ENCODE measurements around the gene ZC3H7A. TPM values are rescaled to one million over a fixed set of nuclear protein-coding genes. Genes with fewer than 3 reads are reported as not detected.

The ZC3H7A gene
- total RNA-seq, 6 experiments from 2014 or later: 56.5 to 73.0 (median 63.5) TPM

DNA sequence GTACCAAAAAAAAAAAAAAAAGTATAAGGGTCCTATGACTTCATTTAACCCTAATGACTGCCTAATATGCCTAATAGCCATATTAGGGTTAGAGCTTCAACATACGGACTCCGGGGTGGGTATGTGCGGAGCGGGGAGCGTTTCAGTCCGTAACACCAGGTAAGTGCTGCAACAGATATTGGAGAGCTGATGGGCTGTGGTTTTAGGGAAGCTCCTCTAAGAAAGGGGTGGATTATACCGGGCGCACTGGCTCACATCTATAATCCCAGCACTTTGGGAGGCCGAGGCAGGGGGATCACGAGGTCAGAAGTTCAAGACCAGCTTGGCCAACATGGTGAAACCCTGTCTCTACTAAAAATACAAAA lies 1.9 kb upstream of the ZC3H7A start:
- TF ChIP-seq, protein P1, sequence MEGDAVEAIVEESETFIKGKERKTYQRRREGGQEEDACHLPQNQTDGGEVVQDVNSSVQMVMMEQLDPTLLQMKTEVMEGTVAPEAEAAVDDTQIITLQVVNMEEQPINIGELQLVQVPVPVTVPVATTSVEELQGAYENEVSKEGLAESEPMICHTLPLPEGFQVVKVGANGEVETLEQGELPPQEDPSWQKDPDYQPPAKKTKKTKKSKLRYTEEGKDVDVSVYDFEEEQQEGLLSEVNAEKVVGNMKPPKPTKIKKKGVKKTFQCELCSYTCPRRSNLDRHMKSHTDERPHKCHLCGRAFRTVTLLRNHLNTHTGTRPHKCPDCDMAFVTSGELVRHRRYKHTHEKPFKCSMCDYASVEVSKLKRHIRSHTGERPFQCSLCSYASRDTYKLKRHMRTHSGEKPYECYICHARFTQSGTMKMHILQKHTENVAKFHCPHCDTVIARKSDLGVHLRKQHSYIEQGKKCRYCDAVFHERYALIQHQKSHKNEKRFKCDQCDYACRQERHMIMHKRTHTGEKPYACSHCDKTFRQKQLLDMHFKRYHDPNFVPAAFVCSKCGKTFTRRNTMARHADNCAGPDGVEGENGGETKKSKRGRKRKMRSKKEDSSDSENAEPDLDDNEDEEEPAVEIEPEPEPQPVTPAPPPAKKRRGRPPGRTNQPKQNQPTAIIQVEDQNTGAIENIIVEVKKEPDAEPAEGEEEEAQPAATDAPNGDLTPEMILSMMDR (IDR thresholded peaks at IDR 0.05): no peak
- Mint-ChIP-seq H3K4me1 (ENCODE audit: low read depth) (peaks cover 70% of the 10 kb centered on the region), H3K36me3 (ENCODE audit: low read depth) (peaks cover 50% of the 10 kb centered on the region), H3K9me3 (no peaks in the 10 kb centered on the region), H3K27ac (peak overlapping the region; percentile 99; the same call in 1 of the 2 replicates), H3K4me3 (peak overlapping the region; percentile 97), H3K27me3 (ENCODE audit: insufficient read depth) (peaks cover 6% of the 10 kb centered on the region)
- DNase-seq: no peak

DNA sequence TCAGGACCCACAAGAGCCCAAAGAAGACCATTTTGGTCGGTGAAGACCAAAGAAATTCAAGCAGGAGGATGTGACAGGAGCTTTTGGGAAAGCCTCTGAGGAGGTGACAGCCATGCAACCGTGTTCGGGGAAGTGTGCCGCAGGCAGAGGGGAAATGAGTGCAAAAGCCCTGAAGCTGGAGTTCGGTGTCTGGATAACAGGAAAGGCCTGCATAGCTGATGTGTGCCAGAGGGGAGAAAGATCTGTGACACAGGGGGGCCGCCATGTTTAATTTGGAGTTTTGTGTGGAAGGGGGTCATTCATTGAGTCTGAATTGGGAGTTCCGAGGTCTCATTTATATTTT lies 870 bp upstream of the ZC3H7A start:
- H3K27me3 Mint-ChIP-seq (ENCODE audit: insufficient read depth): peaks cover 6% of the 10 kb centered on the region
- DNase-seq: no peak
- peak overlapping the region; percentile 99 for H3K27ac Mint-ChIP-seq
- H3K4me3 Mint-ChIP-seq: peak overlapping the region; percentile 97
- TF ChIP-seq, protein P1 (IDR thresholded peaks at IDR 0.05): no peak
- H3K9me3 Mint-ChIP-seq: no peaks in the 10 kb centered on the region
- peaks cover 53% of the 10 kb centered on the region for H3K36me3 Mint-ChIP-seq (ENCODE audit: low read depth)
- H3K4me1 Mint-ChIP-seq (ENCODE audit: low read depth): peaks cover 79% of the 10 kb centered on the region

DNA sequence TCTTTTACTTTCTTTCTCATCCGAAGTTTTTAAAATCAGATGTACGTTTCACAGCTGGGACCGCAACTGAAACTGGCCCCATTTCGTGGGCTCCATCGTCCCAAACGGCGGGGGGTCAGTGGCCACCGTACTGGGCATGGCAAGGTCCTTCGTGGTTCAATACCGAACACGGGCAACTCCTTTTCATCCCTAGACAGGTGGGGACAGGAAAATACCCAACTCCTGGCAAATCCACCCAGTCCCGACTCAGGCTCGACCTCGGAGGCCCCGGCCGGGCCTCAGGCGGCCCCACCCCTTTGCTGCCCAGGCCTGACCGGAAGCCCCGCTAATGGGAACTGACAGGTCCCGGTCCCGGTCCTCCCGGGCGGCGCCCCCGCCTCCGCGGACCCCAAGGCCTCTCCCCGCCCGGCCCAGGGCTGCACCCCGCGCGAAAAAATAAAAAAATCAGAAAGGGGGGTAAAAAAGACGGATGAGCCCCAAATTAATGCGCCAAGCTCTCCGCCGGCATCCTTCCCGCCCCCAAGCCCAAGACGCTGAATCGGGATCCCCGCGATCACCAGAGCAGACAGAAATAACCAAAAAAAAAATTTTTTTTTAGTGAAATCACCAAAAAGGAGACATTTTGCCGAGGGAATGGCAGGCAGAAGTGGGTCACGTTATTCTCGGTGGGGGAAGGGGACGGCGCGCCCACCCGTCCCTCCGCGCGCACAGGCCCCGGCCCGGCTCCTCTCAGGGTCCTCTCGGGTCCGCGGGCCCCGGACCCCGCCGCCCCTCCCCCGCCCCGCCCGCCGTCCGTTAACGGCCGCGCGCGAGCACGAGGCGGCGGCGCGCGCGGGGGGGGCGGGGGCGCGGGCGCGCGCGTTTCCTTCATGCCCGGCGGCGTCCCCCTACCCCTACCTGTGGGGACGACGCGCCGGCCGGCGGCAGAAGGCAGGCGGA lies 562 bp downstream of the ZC3H7A start:
- TF ChIP-seq, protein P1 (IDR thresholded peaks at IDR 0.05): no peak
- Mint-ChIP-seq H3K27ac (peak overlapping the region; percentile 93), H3K27me3 (ENCODE audit: insufficient read depth) (peaks cover 6% of the 10 kb centered on the region), H3K9me3 (no peaks in the 10 kb centered on the region), H3K4me1 (ENCODE audit: low read depth) (peaks cover 86% of the 10 kb centered on the region), H3K4me3 (peak overlapping the region; percentile 93), H3K36me3 (ENCODE audit: low read depth) (peaks cover 53% of the 10 kb centered on the region)
- peak; percentile 24 for DNase-seq

DNA sequence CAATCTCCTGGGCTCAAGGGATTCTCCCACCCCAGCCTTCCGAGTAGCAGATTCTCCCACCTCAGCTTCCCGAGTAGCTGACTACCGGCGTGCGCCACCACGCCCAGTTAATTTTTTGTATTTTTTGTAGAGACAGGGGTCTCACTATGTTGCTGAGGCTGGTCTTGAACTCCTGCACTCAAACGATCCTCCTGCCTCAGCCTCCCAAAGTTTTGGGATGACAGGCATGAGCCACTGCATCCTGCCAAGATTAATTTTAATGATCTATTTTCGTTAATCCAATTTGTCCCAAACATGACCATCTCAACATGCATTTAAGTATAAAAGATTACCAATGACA lies 1.2 kb downstream of the ZC3H7A start:
- H3K36me3 Mint-ChIP-seq (ENCODE audit: low read depth): peaks cover 59% of the 10 kb centered on the region
- DNase-seq: no peak
- peaks cover 11% of the 10 kb centered on the region for H3K27me3 Mint-ChIP-seq (ENCODE audit: insufficient read depth)
- peak overlapping the region; percentile 93 for H3K4me3 Mint-ChIP-seq
- peak overlapping the region; percentile 93 for H3K27ac Mint-ChIP-seq
- no peaks in the 10 kb centered on the region for H3K9me3 Mint-ChIP-seq
- TF ChIP-seq, protein P1 (IDR thresholded peaks at IDR 0.05): no peak
- H3K4me1 Mint-ChIP-seq (ENCODE audit: low read depth): peaks cover 86% of the 10 kb centered on the region

DNA sequence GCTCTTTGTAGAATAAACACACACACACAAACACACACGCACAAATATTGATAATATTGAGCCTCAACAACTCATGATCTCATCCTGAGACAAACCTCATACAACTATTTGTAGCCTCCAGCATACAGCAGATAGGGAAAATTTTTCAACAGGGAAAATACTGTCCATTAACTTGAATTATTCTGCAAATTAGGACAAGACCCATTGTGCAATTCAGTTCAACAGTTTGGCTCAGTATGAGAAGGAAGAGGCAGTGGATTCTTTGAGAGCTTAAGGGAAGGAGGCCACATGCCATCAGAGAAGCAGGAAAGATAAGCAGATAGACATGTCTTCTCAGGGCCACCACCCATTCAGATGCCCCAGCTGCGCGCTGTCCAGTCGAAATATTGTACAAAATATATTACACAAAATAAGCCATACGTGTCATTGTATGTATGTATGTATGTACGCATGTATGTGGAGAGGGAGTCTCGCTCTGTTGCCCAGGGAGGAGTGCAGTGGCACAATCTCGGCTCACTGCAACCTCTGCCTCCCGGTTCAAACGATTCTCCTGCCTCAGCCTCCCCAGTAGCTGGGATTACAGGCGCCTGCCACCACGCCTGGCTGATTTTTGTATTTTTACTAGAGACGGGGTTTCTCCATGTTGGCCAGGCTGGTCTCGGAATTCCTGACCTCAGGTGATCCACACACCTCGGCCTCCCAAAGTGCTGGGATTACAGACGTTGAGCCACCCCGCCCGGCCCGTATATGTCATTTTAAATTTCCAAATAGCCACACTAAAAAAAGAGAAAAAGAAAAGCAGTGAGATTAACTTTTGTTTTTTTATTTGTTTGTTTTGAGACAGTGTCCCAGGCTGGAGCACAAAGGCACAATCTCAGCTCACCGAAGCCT lies 1.8 kb downstream of the ZC3H7A start:
- Mint-ChIP-seq H3K4me1 (ENCODE audit: low read depth) (peaks cover 81% of the 10 kb centered on the region), H3K9me3 (no peaks in the 10 kb centered on the region), H3K27ac (peak overlapping the region; percentile 93), H3K36me3 (ENCODE audit: low read depth) (peaks cover 59% of the 10 kb centered on the region), H3K27me3 (ENCODE audit: insufficient read depth) (peaks cover 11% of the 10 kb centered on the region), H3K4me3 (peak overlapping the region; percentile 93)
- TF ChIP-seq, protein P1 (IDR thresholded peaks at IDR 0.05): no peak
- DNase-seq: no peak

Measured in HFFc6 (cell line).